ENCODE data around the gene PCSK2. TPM values are rescaled to one million over a fixed set of nuclear protein-coding genes. Genes with fewer than 3 reads are reported as not detected.
"Not testable (repeated sequence)": the region's sequence is repeated elsewhere in the genome, so short reads cannot be mapped to it uniquely, and the experiment has no call there.

Gene PCSK2
- total and polyA plus RNA-seq, 2 experiments from 2014 or later = 1.3 to 3.8 TPM

GRCh38 chr20:17205084-17205813 lies 21.6 kb upstream of the PCSK2 start:
- H3K4me3 ChIP-seq = no peak overlapping the region
- no peaks in the 10 kb centered on the region for H3K36me3 ChIP-seq (replicated peaks; ENCODE audit: insufficient read depth, low read depth)
- H3K79me2 ChIP-seq = no peaks in the 10 kb centered on the region
- no peak overlapping the region for H3K27ac ChIP-seq
- no peaks in the 10 kb centered on the region for H3K9me2 ChIP-seq (replicated peaks; ENCODE audit: insufficient read depth)
- TF ChIP-seq CTCF (IDR thresholded peaks at IDR 0.05; ENCODE audit: poor library complexity) (no peak), EZH2phosphoT487 (IDR thresholded peaks at IDR 0.05; ENCODE audit: low read depth, severe bottlenecking, unreplicated experiment) (no peak), EZH2 (IDR thresholded peaks at IDR 0.05; ENCODE audit: borderline replicate concordance) (no peak)
- H3K4me1 ChIP-seq (ENCODE audit: insufficient read depth) = no peaks in the 10 kb centered on the region
- H3K27me3 ChIP-seq = peaks cover 8% of the 10 kb centered on the region
- no peak overlapping the region for H3K4me2 ChIP-seq
- H2AFZ ChIP-seq = no peak overlapping the region
- DNase-seq (ENCODE audit: low spot score) = no peak
- WGBS (ENCODE audit: low lambda C conversion rate, missing lambda C conversion rate) = 84% methylated on average over 7 of the region's 7 CpGs
- no peaks in the 10 kb centered on the region for H3K9me3 ChIP-seq (ENCODE audit: low read depth)
- no peaks in the 10 kb centered on the region for H4K20me1 ChIP-seq (ENCODE audit: insufficient read depth, poor library complexity, severe bottlenecking)

GRCh38 chr20:17210387-17210786 lies 16.5 kb upstream of the PCSK2 start:
- H3K4me1 ChIP-seq (ENCODE audit: insufficient read depth) = no peaks in the 10 kb centered on the region
- no peak overlapping the region for H3K4me3 ChIP-seq
- no peak for TF ChIP-seq EZH2 (IDR thresholded peaks at IDR 0.05; ENCODE audit: borderline replicate concordance)
- no peak for TF ChIP-seq EZH2phosphoT487 (IDR thresholded peaks at IDR 0.05; ENCODE audit: low read depth, severe bottlenecking, unreplicated experiment)
- no peak for TF ChIP-seq CTCF (IDR thresholded peaks at IDR 0.05; ENCODE audit: poor library complexity)
- WGBS (ENCODE audit: low lambda C conversion rate, missing lambda C conversion rate) = 80% methylated on average over 3 of the region's 3 CpGs
- H3K9me2 ChIP-seq (replicated peaks; ENCODE audit: insufficient read depth) = no peaks in the 10 kb centered on the region
- H3K27me3 ChIP-seq = peaks cover 3% of the 10 kb centered on the region
- H3K4me2 ChIP-seq = no peak overlapping the region
- H2AFZ ChIP-seq = no peak overlapping the region
- H4K20me1 ChIP-seq (ENCODE audit: insufficient read depth, poor library complexity, severe bottlenecking) = no peaks in the 10 kb centered on the region
- H3K27ac ChIP-seq = no peak overlapping the region
- H3K9me3 ChIP-seq (ENCODE audit: low read depth) = no peaks in the 10 kb centered on the region
- DNase-seq (ENCODE audit: low spot score) = no peak
- H3K36me3 ChIP-seq (replicated peaks; ENCODE audit: insufficient read depth, low read depth) = no peaks in the 10 kb centered on the region
- no peaks in the 10 kb centered on the region for H3K79me2 ChIP-seq

- H3K79me2 ChIP-seq = no peaks in the 10 kb centered on the region
- no peaks in the 10 kb centered on the region for H4K20me1 ChIP-seq (ENCODE audit: insufficient read depth, poor library complexity, severe bottlenecking)
- H3K36me3 ChIP-seq (replicated peaks; ENCODE audit: insufficient read depth, low read depth) = no peaks in the 10 kb centered on the region
- H3K4me1 ChIP-seq (ENCODE audit: insufficient read depth) = no peaks in the 10 kb centered on the region
- H2AFZ ChIP-seq = no peak overlapping the region
- peaks cover 3% of the 10 kb centered on the region for H3K27me3 ChIP-seq
- WGBS (ENCODE audit: low lambda C conversion rate, missing lambda C conversion rate) = 83% methylated on average over 2 of the region's 2 CpGs
- no peak overlapping the region for H3K4me3 ChIP-seq
- peak; percentile 10 for DNase-seq (ENCODE audit: low spot score)
- H3K27ac ChIP-seq = no peak overlapping the region
- no peak for TF ChIP-seq EZH2 (IDR thresholded peaks at IDR 0.05; ENCODE audit: borderline replicate concordance)
- no peaks in the 10 kb centered on the region for H3K9me3 ChIP-seq (ENCODE audit: low read depth)
- no peaks in the 10 kb centered on the region for H3K9me2 ChIP-seq (replicated peaks; ENCODE audit: insufficient read depth)
- no peak overlapping the region for H3K4me2 ChIP-seq
Observed at GRCh38 chr20:17210983-17211382, 15.9 kb upstream of the PCSK2 start.

GRCh38 chr20:17215167-17215566 lies 11.7 kb upstream of the PCSK2 start:
- no peak overlapping the region for H3K27ac ChIP-seq
- DNase-seq (ENCODE audit: low spot score) = no peak
- TF ChIP-seq EZH2 (IDR thresholded peaks at IDR 0.05; ENCODE audit: borderline replicate concordance) (no peak), EZH2phosphoT487 (IDR thresholded peaks at IDR 0.05; ENCODE audit: low read depth, severe bottlenecking, unreplicated experiment) (no peak), CTCF (IDR thresholded peaks at IDR 0.05; ENCODE audit: poor library complexity) (no peak)
- no peak overlapping the region for H2AFZ ChIP-seq
- H3K4me2 ChIP-seq = no peak overlapping the region
- no peaks in the 10 kb centered on the region for H3K36me3 ChIP-seq (replicated peaks; ENCODE audit: insufficient read depth, low read depth)
- H3K27me3 ChIP-seq = peaks cover 3% of the 10 kb centered on the region
- H3K9me3 ChIP-seq (ENCODE audit: low read depth) = no peaks in the 10 kb centered on the region
- no peaks in the 10 kb centered on the region for H3K4me1 ChIP-seq (ENCODE audit: insufficient read depth)
- H3K4me3 ChIP-seq = no peak overlapping the region
- no peaks in the 10 kb centered on the region for H4K20me1 ChIP-seq (ENCODE audit: insufficient read depth, poor library complexity, severe bottlenecking)
- H3K79me2 ChIP-seq = no peaks in the 10 kb centered on the region
- H3K9me2 ChIP-seq (replicated peaks; ENCODE audit: insufficient read depth) = no peaks in the 10 kb centered on the region

GRCh38 chr20:17219856-17220255 lies 7.0 kb upstream of the PCSK2 start:
- not testable (repeated sequence) for H3K27ac ChIP-seq; H3K4me1 ChIP-seq (ENCODE audit: insufficient read depth); H3K79me2 ChIP-seq; H3K9me3 ChIP-seq (ENCODE audit: low read depth); H3K9me2 ChIP-seq (replicated peaks; ENCODE audit: insufficient read depth); H4K20me1 ChIP-seq (ENCODE audit: insufficient read depth, poor library complexity, severe bottlenecking); H3K4me3 ChIP-seq; H3K36me3 ChIP-seq (replicated peaks; ENCODE audit: insufficient read depth, low read depth); H2AFZ ChIP-seq; H3K4me2 ChIP-seq
- DNase-seq (ENCODE audit: low spot score) = peak; percentile 8
- 63% methylated on average over 1 of the region's 1 CpG for WGBS (ENCODE audit: low lambda C conversion rate, missing lambda C conversion rate)
- peaks cover 22% of the 10 kb centered on the region for H3K27me3 ChIP-seq
